Measurements from ENCODE around the gene SYNGR1. TPM values are rescaled to one million over a fixed set of nuclear protein-coding genes. Genes with fewer than 3 reads are reported as not detected.

SYNGR1 gene
- total and polyA plus RNA-seq, 2 of the 8 experiments (the other 6 are each of a cell fraction or from before 2014, with no cell fraction given): 32.5 to 84.7 TPM

- TF ChIP-seq EZH2 (IDR thresholded peaks at IDR 0.05; ENCODE audit: low read depth, low read length, severe bottlenecking) (no peak), TCF12 (IDR thresholded peaks at IDR 0.05; ENCODE audit: low read depth, low read length) (no peak), CHD7 (IDR thresholded peaks at IDR 0.05; ENCODE audit: insufficient replicate concordance, low read length) (no peak), RNF2 (IDR thresholded peaks at IDR 0.05; ENCODE audit: borderline replicate concordance, low read depth, low read length, missing control alignments, poor library complexity, severe bottlenecking) (no peak), CBX8 (IDR thresholded peaks at IDR 0.05; ENCODE audit: borderline replicate concordance, low read depth, low read length) (no peak)
Observed at GRCh38 chr22:39367035-39367434, 17.2 kb downstream of the SYNGR1 start (continued).
